Measurements from ENCODE around the gene AP5Z1.
"Not testable (repeated sequence)": the region's sequence is repeated elsewhere in the genome, so short reads cannot be mapped to it uniquely, and the experiment has no call there.

The AP5Z1 gene

GRCh38 chr7:4787541-4787940 is 12.1 kb downstream of the AP5Z1 start:
- no peak for DNase-seq (ENCODE audit: low read depth in 1 of 2, low spot score in 1 of 2)

GRCh38 chr7:4787947-4788626 is 12.7 kb downstream of the AP5Z1 start:
- DNase-seq (ENCODE audit: low read depth in 1 of 2, low spot score in 1 of 2) = no peak

GRCh38 chr7:4788627-4789189 is 13.3 kb downstream of the AP5Z1 start:
- no peak for DNase-seq (ENCODE audit: low read depth in 1 of 2, low spot score in 1 of 2)

GRCh38 chr7:4789194-4790077 is 14.0 kb downstream of the AP5Z1 start:
- DNase-seq (ENCODE audit: low read depth in 1 of 2, low spot score in 1 of 2) = no peak

GRCh38 chr7:4790078-4790465 is 14.6 kb downstream of the AP5Z1 start:
- DNase-seq (ENCODE audit: low read depth in 1 of 2, low spot score in 1 of 2) = no peak

GRCh38 chr7:4790516-4790991 is 15.1 kb downstream of the AP5Z1 start:
- DNase-seq (ENCODE audit: low read depth in 1 of 2, low spot score in 1 of 2) = no peak

- DNase-seq (ENCODE audit: low read depth in 1 of 2, low spot score in 1 of 2) = no peak
These were observed 15.8 kb downstream of the AP5Z1 start for GRCh38 chr7:4791101-4791737.

- DNase-seq (ENCODE audit: low read depth in 1 of 2, low spot score in 1 of 2) = peak; percentile 68 to 74
These were observed 16.5 kb downstream of the AP5Z1 start for GRCh38 chr7:4791738-4792536.

- no peak for DNase-seq (ENCODE audit: low read depth in 1 of 2, low spot score in 1 of 2)
These were observed 17.2 kb downstream of the AP5Z1 start for GRCh38 chr7:4792537-4793126.

GRCh38 chr7:4793385-4793993 is 18.1 kb downstream of the AP5Z1 start:
- not testable (repeated sequence) for DNase-seq (ENCODE audit: low read depth in 1 of 2, low spot score in 1 of 2)

GRCh38 chr7:4794171-4794570 is 18.7 kb downstream of the AP5Z1 start:
- DNase-seq (ENCODE audit: low read depth in 1 of 2, low spot score in 1 of 2) = not testable (repeated sequence)

- no peak for DNase-seq (ENCODE audit: low read depth in 1 of 2, low spot score in 1 of 2)
These were observed 19.3 kb downstream of the AP5Z1 start for GRCh38 chr7:4794591-4795350.

GRCh38 chr7:4796453-4796852 is 21.0 kb downstream of the AP5Z1 start:
- DNase-seq (ENCODE audit: low read depth in 1 of 2, low spot score in 1 of 2) = no peak

GRCh38 chr7:4797858-4798705 is 22.7 kb downstream of the AP5Z1 start:
- DNase-seq (ENCODE audit: low read depth in 1 of 2, low spot score in 1 of 2) = peak; percentile 38 to 51

GRCh38 chr7:4798706-4799235 is 23.3 kb downstream of the AP5Z1 start:
- DNase-seq (ENCODE audit: low read depth in 1 of 2, low spot score in 1 of 2) = no peak

- no peak for DNase-seq (ENCODE audit: low read depth in 1 of 2, low spot score in 1 of 2)
These were observed 24.3 kb downstream of the AP5Z1 start for GRCh38 chr7:4799508-4800268.

- DNase-seq (ENCODE audit: low read depth in 1 of 2, low spot score in 1 of 2) = no peak
These were observed 25.1 kb downstream of the AP5Z1 start for GRCh38 chr7:4800487-4800886.
